ENCODE results near the gene VTI1A.

DNA sequence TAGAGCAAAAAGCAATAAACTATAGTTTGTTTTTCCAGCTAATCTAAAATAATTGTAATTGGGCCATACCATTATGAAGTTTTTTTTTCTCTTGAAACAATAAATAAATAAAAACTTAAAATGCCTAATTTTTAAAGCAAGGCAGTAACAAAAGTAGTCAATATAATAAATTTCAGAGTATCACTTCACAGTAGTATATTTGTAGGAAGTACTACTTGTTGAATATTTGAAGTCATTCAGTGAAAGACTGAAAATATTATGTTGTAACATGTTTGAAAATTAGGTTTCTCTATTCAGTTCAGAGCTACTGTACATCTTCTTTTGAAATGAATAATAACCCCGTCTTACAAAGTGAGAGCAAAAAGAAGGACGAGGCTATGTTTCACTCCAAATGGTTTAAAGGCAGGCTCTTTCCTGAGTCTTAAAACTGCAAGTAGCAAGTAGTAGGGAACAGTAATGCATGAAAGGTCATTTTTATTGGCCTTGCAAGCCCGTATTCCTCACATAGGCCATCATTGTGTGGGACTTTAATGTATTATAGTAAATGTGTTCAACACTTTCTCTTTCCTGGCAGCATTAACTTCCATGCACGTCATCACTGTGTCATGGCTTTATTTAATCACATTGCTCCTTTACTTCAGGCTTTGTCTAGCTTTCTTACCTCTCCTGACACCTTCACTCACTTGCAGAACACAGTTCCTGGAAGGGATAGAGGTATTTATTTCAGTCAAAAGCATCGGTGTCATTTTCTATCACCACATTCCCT lies 141.4 kb downstream of the VTI1A start:
- TF ChIP-seq GABPA (IDR thresholded peaks at IDR 0.05 in 1 of 2, conservative IDR thresholded peaks at IDR 0.05 in 1 of 2) = no peak
- TF ChIP-seq SP1 (IDR thresholded peaks at IDR 0.05) = no peak
- TF ChIP-seq, protein P1, sequence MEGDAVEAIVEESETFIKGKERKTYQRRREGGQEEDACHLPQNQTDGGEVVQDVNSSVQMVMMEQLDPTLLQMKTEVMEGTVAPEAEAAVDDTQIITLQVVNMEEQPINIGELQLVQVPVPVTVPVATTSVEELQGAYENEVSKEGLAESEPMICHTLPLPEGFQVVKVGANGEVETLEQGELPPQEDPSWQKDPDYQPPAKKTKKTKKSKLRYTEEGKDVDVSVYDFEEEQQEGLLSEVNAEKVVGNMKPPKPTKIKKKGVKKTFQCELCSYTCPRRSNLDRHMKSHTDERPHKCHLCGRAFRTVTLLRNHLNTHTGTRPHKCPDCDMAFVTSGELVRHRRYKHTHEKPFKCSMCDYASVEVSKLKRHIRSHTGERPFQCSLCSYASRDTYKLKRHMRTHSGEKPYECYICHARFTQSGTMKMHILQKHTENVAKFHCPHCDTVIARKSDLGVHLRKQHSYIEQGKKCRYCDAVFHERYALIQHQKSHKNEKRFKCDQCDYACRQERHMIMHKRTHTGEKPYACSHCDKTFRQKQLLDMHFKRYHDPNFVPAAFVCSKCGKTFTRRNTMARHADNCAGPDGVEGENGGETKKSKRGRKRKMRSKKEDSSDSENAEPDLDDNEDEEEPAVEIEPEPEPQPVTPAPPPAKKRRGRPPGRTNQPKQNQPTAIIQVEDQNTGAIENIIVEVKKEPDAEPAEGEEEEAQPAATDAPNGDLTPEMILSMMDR (IDR thresholded peaks at IDR 0.05; ENCODE audit: low read depth, low read length, missing input control) = no peak
- TF ChIP-seq, protein P2, sequence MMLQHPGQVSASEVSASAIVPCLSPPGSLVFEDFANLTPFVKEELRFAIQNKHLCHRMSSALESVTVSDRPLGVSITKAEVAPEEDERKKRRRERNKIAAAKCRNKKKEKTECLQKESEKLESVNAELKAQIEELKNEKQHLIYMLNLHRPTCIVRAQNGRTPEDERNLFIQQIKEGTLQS (IDR thresholded peaks at IDR 0.05) = no peak
- no peak for TF ChIP-seq EGR1 (IDR thresholded peaks at IDR 0.05; ENCODE audit: low read depth in 2 of 2)
- no peak for TF ChIP-seq TAF1 (conservative IDR thresholded peaks at IDR 0.05)

All from liver (tissue), 3 donors.